IPS-NIHi7 (cell line): ENCODE data around the gene MGAT5B.
A peak's percentile ranks its signal among the peaks of the same experiment; 100 is the strongest.
"Not testable (repeated sequence)": the region's sequence is repeated elsewhere in the genome, so short reads cannot be mapped to it uniquely, and the experiment has no call there.

Source experiments
- DNase-seq: peaks from one replicate; pipeline ENCODE4 v3.0.0; 2012; ENCODE audit warnings: mixed read lengths; ENCODE audit errors: extremely low spot score

Gene MGAT5B

DNA sequence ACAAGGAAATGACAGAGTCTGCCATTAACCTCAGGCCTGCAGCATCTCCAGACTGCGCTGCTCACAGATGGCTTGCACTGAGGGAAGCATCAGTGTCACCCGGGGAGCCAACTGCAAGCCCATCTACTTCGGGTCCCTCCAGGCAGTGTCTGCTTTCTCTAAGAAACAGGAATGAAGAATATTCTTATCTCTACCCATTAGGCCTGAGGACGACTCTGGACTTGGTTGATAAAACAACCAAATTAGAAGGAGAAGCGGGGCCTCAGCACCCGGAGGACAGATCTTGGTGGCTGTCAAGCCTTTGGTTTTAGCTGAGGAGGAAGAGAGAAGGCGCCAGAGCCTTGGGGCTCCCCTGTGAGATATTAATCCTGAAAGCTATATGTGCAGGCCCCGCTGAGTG, 19.5 kb upstream of the MGAT5B start:
- no peak for DNase-seq

DNA sequence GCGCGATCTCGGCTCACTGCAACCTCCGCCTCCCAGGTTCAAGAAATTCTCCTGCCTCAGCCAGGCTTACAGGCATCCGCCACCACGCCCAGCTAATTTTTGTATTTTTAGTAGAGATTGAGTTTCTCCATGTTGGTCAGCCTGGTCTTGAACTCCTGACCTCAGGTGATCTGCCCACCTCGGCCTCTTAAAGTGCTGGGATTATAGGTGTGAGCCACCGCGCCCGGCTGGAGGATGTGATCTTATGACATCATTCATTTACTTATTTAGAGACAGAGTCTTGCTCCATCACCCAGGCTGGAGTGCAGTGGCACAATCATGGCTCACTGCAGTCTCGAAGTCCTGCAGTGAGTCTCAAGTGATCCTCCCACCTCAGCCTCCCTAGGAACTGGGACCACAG, 19.0 kb upstream of the MGAT5B start:
- DNase-seq: not testable (repeated sequence)

DNA sequence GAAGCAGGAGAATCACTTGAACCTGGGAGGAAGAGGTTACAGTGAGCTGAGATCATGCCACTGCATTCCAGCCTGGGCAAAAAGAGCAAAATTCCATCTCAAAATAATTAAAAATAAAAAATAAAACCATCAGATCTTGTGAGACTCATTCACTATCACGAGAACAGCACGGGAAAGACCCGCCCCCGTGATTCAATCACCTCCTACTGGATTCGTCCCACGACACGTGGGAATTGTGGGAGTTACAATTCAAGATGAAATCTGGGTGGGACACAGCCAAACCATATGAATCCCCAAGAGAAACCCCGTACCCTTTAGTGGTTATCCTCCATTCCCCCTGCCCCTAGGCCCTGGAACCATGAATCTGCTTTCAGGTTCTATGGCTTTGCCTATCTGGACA, 15.4 kb upstream of the MGAT5B start:
- no peak for DNase-seq

DNA sequence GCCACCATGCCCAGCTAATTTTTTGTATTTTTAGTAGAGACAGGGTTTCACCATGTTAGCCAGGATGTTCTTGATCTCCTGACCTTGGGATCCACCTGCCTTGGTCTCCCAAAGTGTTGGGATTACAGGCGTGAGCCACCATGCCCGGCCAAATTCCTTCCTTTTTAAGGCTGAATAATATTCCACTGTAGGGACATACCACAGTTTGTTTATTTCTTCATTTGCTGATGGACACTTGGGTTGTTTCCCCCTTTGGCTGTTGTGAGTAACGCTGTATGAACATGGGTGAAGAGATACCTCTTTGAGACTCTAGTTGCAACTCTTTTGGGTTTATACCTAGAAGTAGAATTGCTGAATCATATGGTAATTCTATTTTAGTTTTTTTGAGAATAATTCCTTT, 13.1 kb upstream of the MGAT5B start:
- DNase-seq: no peak

GRCh38 chr17:76862079-76862478, 6.1 kb upstream of the MGAT5B start:
- no peak for DNase-seq

DNA sequence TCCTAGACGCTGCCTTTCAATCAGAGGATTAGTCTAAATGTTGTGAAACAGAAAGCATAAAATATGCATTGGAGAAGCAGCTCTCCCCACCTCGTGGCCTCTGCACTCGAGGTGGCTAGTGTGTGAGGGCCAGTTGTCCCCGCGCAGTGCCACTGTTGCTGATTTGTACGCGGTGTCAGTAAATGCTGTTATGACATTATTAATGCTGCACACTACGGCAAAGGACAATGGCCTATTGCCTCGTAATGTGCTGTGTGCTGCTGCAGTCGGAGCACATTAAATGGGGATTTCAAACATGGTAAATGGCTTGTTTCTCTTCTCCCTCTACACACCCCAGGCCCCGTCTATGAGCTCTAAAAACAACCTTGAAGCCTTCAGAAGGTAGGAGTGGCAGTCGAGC, 5.7 kb upstream of the MGAT5B start:
- DNase-seq: no peak

GRCh38 chr17:76864024-76864423, 4.2 kb upstream of the MGAT5B start:
- no peak for DNase-seq

DNA sequence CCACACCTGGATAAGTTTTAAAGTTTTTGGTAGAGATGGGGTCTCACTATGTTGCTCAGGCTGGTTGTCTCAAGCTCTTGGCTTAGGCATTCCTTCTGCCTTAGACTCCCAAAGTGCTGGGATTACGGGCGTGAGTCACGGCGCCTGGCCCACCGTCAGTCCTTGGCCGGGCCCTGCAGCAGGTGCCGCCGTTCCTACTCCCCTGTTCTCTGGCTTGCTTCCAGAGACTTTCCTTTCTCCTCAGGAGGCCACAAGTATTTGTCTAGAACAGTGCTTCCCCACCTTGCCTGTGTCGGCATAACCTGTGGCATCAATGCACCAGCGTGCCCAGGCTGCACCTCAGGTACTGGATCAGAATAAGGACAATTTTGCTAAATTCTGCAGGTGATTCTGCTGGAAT, 3.0 kb upstream of the MGAT5B start:
- DNase-seq: no peak

- DNase-seq: no peak
Measured at GRCh38 chr17:76866203-76866602, 2.0 kb upstream of the MGAT5B start.

DNA sequence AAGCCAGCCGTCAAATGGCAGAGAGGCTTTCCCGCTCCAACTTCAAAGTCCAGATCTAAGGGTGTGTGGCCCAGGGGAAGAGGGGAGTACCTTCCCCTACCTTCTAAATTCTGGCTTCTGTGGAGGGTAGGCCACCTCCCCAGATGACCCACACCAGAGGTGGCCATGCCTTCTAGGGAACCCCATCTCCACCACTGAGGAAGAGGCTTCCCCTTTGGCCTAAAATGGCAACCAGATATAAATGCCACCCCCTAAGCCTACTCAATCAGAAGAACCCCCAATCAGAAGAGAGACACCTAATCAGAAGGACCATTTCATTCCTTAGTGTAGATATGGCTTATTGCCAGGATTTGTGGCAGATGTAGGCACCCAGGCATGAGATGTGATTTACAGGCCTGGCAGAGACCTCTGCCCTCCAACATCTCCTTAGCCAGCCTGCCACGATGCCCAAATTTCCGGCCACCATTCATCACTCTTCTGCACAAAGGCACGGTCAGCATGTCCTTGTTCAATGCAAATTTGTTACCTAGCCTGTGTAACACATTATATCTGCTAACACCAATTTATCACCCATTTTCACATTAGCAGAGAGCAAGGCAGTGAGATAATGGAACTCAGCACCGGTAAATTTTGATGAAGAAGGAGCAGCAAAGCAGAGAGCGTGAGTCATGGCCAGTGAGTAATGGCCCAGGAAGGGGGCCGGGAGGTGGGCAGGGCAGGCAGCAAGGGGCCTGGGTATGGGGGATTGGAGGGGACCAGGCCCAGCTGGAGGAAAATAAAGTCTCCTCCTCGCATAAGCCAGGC, 1.2 kb upstream of the MGAT5B start:
- peak; percentile 70 for DNase-seq

DNA sequence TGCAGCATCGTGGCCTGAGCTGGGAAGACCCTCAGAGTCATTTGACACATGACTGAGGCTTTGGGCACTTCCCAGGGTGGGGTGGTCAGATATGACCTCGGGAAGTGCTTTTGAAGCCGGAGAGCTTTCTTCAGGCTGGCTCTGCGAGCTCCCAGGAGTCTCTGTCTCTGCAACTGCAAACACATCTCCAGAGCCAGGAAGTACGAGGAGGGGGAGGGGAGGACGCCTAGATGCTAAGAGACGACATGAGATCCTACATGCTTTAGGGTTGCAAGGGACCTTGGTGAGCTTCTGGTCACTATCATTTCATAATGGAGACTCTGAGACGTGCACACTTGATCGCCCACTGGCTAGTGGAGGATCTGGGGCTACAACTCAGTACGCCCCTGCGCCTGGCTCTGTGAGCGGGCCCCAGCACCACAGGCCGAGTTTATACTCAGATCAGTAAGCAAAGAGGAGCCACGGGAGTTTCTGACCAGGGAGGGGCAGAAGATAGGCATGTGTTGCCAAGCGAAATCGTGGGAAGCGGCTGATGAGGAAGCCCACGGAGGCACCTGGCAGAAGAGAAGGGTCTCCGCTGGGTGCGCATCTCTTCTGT, 527 bp upstream of the MGAT5B start:
- peak; percentile 69 for DNase-seq

DNA sequence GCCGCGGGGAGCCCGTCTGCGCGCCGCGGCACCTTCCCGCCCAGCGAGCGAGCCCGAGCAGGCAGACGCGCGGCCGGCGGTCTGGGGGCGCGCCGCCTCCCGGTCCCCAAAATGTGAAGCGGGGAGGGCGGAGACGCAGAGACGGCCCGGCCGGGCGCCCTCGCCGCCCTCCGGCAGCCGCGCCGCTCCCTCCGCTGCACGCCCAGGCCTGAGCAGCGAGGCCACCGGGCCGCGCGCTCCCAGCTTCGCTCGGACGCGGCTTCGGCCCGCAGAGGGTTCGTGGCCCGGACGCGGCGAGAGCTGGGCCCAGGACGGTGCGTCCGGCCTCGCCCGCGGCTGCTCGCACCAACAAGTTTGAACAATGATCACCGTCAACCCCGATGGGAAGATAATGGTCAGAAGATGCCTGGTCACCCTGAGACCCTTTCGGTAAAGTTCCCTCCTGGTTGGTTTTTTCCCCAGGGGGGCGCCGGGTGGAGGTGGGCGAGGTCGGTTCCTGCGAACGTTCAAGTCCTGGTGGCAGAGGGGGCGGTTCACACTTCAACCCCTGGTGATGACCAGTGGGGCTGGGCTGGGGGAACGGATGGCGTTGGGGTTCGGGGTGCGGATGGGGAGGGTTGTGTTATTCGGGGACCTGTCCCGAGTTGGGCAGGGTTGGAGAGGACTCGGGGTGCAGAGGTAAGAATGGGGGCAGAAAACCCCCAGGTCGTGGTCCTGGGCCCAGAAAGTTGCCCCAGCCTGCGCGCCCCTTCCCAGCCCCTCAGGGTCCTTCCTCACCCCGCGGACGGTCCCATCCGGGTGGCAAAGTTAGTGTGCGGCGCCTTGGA, 678 bp downstream of the MGAT5B start:
- DNase-seq: peak; percentile 56

GRCh38 chr17:76869496-76870376, 1.5 kb downstream of the MGAT5B start:
- peak; percentile 75 for DNase-seq

DNA sequence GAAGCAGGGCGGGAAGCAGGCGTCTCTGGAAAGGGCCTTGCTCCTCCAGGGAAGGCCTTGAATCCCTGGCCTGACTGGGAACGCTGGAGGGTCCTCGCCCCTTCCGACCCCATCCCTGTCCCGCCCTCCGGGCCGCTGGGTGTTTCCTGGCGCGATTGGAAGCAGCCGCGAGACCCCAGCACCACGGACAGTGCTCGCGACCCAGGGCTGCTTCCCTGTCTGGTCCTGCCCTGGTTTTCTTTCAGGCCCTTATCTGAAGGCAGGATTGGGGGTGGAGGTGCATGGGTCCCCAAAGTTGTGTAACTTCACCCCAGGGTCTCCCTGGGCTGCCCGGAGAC, 2.1 kb downstream of the MGAT5B start:
- peak; percentile 83 for DNase-seq

- no peak for DNase-seq
Measured at GRCh38 chr17:76871668-76872067, 3.5 kb downstream of the MGAT5B start.

DNA sequence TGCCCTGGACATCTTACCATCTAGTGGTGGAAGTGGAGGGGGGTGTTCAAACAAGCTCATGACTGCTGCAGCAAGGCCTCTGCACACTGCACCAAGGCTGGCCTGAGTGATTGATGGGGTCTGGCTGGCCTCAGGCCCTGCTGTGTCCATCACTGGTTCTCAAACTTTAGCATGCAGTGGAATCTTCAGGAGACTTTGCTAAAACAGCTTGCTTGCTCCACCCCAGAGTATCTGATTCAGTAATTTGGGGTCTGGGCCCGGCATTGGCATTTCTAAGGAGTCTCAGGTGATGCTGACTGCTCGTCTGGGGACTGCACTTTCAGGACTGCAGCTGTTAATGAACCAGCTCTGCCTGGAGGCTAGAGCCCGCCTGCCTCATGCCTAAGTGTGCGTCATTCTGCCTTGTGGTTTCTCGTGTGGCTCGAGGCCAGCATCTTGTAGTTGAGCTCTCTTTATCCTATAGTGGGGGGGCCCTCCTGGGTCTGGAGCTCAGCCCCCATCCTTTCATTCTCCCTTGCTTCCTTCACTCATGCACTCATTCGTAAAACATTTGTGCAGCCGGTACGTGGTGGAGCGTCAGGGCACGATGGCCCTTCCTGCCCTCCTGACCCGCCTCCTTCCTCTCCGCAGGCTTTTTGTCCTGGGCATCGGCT, 4.1 kb downstream of the MGAT5B start:
- no peak for DNase-seq

GRCh38 chr17:76872874-76873221, 4.6 kb downstream of the MGAT5B start:
- no peak for DNase-seq

DNA sequence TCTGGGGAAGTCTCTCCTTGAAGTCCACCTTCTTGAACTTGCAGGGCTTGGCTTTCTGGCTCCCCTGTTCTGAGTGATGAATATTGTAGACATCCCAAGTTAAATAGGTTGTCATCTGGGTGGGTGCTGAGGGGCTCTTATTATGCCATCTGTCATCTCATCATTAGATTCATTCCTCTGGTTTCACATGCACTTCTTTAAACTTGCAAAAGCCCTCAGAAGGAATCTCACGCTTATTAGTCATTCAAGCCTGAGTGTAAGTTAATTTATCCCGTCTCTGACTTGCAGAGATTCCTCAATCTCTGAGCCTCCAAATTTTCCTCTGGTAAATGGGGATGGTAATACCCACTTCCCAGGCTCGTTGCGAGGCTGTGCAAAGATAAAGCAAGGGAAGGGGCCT, 5.7 kb downstream of the MGAT5B start:
- no peak for DNase-seq

DNA sequence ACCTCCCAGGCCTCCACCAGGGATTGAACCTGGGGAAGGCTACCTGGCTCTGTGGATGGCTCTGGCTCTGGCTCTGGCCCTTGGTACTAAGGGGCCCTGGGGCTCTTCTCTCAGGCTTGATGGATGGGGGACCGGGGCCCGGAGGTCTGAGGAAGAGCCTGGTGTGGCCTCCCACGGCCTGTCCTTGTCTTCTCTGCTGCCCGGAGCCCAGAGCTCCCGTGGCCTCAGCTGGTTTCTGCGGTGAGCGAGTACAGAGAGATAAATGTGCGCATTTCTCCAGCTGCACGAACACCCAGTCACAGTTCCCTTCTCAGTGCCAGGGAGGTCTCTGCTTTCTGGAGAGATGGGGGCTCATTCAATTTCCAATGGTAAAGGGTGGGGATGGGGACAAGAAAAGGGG, 9.2 kb downstream of the MGAT5B start:
- DNase-seq: no peak

DNA sequence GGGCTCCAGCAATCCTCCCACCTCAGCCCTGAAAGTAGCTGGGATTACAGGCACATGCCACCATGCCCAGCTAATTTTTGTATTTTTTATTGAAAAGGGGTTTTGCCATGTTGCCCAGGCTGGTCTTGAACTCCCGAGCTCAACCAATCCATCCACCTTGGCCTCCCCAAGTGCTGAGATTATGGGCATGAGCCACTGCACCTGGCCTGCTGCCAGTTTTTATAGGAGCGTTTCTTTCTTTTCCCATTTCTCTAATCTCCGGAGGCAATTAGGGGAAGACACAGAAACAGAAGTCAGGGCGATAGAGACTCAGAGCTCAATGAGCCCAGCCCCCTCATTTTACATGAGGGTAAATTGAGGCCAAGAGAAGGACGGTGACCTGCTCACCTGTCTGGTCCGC, 10.4 kb downstream of the MGAT5B start:
- no peak for DNase-seq

- no peak for DNase-seq
Measured at GRCh38 chr17:76879254-76879653, 11.1 kb downstream of the MGAT5B start.
